ENCODE results near the gene SPATA6L. TPM values are rescaled to one million over a fixed set of nuclear protein-coding genes. Genes with fewer than 3 reads are reported as not detected.

The SPATA6L gene
- polyA plus RNA-seq, 1 of the 3 experiments (the other 2 are of a cell fraction) = 0.44 TPM

DNA sequence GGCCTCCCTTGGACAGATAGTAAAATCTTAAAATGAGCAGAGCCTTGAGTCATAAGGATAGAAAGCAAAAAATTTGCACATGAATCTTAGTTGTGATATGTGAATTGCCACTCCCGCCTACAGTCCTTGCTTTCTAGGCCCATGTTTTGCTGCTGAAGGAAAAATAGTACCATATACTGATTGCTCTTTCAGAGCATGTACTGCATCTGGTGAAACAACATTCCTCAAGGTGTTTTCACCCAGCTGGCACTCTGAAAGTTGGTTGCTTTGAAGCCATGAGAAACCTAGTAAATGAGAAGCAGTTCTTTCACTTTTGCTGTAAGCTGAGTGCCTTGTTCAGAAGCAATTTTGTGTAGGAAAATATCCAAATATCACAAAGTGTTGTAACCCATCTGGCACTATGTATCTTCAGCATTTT, 23.4 kb upstream of the SPATA6L start:
- TF ChIP-seq SIN3A (IDR thresholded peaks at IDR 0.05; ENCODE audit: borderline replicate concordance, low read depth, low read length) (no peak), GABPA (IDR thresholded peaks at IDR 0.05; ENCODE audit: low read depth) (no peak), TEAD4 (IDR thresholded peaks at IDR 0.05; ENCODE audit: borderline replicate concordance, insufficient read depth) (no peak), NFIC (IDR thresholded peaks at IDR 0.05; ENCODE audit: borderline replicate concordance) (no peak), EZH2phosphoT487 (IDR thresholded peaks at IDR 0.05; ENCODE audit: borderline replicate concordance, low read depth) (no peak), RFX5 (IDR thresholded peaks at IDR 0.05; ENCODE audit: low read length) (no peak), RAD21 (IDR thresholded peaks at IDR 0.05; ENCODE audit: low read length) (no peak), NRF1 (IDR thresholded peaks at IDR 0.05; ENCODE audit: low read depth, low read length) (no peak), RCOR1 (IDR thresholded peaks at IDR 0.05; ENCODE audit: low read length) (no peak), SMC3 (IDR thresholded peaks at IDR 0.05; ENCODE audit: low read depth, low read length) (no peak), FOXM1 (IDR thresholded peaks at IDR 0.05; ENCODE audit: low read depth) (no peak), RXRA (IDR thresholded peaks at IDR 0.05; ENCODE audit: borderline replicate concordance, low read depth) (no peak), FOSL2 (IDR thresholded peaks at IDR 0.05; ENCODE audit: borderline replicate concordance, low read depth) (no peak), TCF12 (IDR thresholded peaks at IDR 0.05) (no peak)
- TF ChIP-seq, protein P1, sequence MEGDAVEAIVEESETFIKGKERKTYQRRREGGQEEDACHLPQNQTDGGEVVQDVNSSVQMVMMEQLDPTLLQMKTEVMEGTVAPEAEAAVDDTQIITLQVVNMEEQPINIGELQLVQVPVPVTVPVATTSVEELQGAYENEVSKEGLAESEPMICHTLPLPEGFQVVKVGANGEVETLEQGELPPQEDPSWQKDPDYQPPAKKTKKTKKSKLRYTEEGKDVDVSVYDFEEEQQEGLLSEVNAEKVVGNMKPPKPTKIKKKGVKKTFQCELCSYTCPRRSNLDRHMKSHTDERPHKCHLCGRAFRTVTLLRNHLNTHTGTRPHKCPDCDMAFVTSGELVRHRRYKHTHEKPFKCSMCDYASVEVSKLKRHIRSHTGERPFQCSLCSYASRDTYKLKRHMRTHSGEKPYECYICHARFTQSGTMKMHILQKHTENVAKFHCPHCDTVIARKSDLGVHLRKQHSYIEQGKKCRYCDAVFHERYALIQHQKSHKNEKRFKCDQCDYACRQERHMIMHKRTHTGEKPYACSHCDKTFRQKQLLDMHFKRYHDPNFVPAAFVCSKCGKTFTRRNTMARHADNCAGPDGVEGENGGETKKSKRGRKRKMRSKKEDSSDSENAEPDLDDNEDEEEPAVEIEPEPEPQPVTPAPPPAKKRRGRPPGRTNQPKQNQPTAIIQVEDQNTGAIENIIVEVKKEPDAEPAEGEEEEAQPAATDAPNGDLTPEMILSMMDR (IDR thresholded peaks at IDR 0.05) = no peak
- TF ChIP-seq, protein P2, sequence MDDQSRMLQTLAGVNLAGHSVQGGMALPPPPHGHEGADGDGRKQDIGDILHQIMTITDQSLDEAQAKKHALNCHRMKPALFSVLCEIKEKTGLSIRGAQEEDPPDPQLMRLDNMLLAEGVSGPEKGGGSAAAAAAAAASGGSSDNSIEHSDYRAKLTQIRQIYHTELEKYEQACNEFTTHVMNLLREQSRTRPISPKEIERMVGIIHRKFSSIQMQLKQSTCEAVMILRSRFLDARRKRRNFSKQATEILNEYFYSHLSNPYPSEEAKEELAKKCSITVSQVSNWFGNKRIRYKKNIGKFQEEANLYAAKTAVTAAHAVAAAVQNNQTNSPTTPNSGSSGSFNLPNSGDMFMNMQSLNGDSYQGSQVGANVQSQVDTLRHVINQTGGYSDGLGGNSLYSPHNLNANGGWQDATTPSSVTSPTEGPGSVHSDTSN (IDR thresholded peaks at IDR 0.05) = no peak
- TF ChIP-seq, protein P3, sequence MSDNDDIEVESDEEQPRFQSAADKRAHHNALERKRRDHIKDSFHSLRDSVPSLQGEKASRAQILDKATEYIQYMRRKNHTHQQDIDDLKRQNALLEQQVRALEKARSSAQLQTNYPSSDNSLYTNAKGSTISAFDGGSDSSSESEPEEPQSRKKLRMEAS (IDR thresholded peaks at IDR 0.05; ENCODE audit: low read depth) = no peak
- TF ChIP-seq, protein P4, sequence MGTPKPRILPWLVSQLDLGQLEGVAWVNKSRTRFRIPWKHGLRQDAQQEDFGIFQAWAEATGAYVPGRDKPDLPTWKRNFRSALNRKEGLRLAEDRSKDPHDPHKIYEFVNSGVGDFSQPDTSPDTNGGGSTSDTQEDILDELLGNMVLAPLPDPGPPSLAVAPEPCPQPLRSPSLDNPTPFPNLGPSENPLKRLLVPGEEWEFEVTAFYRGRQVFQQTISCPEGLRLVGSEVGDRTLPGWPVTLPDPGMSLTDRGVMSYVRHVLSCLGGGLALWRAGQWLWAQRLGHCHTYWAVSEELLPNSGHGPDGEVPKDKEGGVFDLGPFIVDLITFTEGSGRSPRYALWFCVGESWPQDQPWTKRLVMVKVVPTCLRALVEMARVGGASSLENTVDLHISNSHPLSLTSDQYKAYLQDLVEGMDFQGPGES (IDR thresholded peaks at IDR 0.05; ENCODE audit: low read depth, low read length) = no peak

More for the DNA sequence above, 23.4 kb upstream of the SPATA6L start:
- H3K9ac ChIP-seq = no peak overlapping the region
- 92% methylated on average over 1 of the region's 1 CpG for WGBS (ENCODE audit: low lambda C conversion rate)
- no peak overlapping the region for H2AFZ ChIP-seq (ENCODE audit: low read depth)
- DNase-seq = no peak
- no peaks in the 10 kb centered on the region for H3K27me3 ChIP-seq (ENCODE audit: insufficient read depth)
- CTCF ChIA-PET = no interaction called here
- POLR2A ChIA-PET = no interaction called here
- H4K20me1 ChIP-seq (ENCODE audit: insufficient read depth) = no peaks in the 10 kb centered on the region
- H3K79me2 ChIP-seq (ENCODE audit: insufficient read depth) = peaks cover 29% of the 10 kb centered on the region; the same call in 1 of the 2 replicates
- H3K27ac ChIP-seq (ENCODE audit: low read depth in 2 of 2, low read length in 1 of 2) = 0 out of 4 replicates have a peak overlapping the region, but pooled peaks of 1 of the 2 experiments have one; percentile 1
- H3K4me1 ChIP-seq (ENCODE audit: control insufficient read depth in 1 of 2, insufficient read depth in 2 of 2, low read depth in 1 of 2, low read length in 1 of 2) = peaks cover 0 to 12% of the 10 kb centered on the region in 2 experiments; a peak in 2 of 4 replicates
- peaks cover 16% of the 10 kb centered on the region for H3F3A ChIP-seq (replicated peaks; ENCODE audit: insufficient read depth)
- H3K9me3 ChIP-seq = no peaks in the 10 kb centered on the region
- no peak overlapping the region for H3K4me2 ChIP-seq
- no peaks in the 10 kb centered on the region for H3K9me2 ChIP-seq
- no peak overlapping the region for H3K4me3 ChIP-seq (ENCODE audit: low read depth in 2 of 2, low read length in 1 of 2)
- peaks cover 33 to 36% of the 10 kb centered on the region in 2 experiments for H3K36me3 ChIP-seq (replicated peaks in 1 of 2; ENCODE audit: control insufficient read depth in 1 of 2, insufficient read depth in 2 of 2, low read length in 1 of 2)

All from SK-N-SH (cell line).